ENCODE measurements around the gene SDE2.

GRCh38 chr1:226003502-226004170 is 4.5 kb upstream of the SDE2 start:
- no peak for TF ChIP-seq POLR2AphosphoS5 (IDR thresholded peaks at IDR 0.05; ENCODE audit: low read depth, low read length)
- no peak for TF ChIP-seq POLR2A (IDR thresholded peaks at IDR 0.05; ENCODE audit: low read depth, low read length)

Measured in GM12892 (cell line).